NCI-H226 (cell line): ENCODE data around the gene LSM14A.
"Not testable (repeated sequence)": the region's sequence is repeated elsewhere in the genome, so short reads cannot be mapped to it uniquely, and the experiment has no call there.

Experiments used
- DNase-seq: peaks from one replicate; pipeline ENCODE4 v3.0.0-alpha.2; 2015

The LSM14A gene

DNA sequence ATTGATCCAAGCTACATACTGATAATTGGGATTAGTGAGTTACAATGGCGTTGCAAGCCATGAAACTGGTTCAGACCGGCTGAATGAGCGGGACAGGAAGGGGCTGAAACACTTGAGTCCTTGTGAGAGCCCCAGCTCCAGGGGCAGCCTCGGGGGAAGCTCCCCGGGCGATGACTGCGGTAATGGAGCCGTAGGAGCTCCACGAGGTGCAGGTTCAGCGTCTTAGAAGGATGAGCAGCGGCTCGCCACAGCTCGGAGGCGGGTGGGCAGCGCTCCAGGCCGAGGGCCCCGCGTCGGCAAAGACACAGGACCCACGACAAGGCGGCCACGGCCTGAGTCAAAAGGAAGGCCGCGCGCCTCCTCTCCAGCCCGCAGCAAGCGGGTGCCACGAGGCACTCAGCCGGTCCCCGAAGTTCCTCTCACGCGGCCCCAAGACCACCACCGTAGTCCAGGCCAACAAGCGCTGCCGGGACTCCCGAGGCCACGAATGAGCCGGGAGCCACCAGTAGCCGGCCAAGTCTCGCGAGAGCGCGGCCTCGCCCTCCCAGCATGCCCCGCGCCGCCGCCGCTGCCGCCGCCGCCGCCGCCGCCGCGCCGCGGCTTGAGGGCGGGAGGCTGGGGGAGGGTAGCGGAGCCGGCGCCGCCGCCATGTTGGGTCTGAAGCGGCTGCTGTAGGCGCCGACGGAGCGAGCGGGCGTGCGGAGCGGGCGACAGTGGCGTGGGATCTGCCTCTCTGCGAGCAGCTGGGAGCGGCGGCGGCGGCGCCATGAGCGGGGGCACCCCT is at the start of gene LSM14A:
Gene LSM14A (plus strand): TSS at position 628 of the 784 bp plus-strand sequence. CDS start 139 bp downstream, at position 767.
- peak; percentile 77 for DNase-seq

DNA sequence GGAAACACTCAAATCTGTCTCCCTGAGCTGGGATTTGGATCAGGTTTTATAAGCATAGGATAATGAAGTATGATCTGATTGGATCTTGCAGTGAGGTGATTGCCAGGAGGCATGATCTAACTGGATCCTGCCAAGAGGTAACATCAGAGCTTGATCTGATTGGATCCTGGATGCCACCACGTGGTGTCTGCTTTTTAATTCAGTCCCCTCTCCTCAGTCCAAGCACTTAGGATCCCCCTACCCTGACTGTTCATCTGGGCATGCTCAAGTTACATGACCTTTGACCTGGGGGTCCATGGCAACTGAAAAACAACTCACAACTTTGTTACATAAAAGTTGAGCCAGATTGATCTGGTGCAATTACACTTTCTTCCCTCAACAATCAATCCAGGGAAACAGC is 47.5 kb upstream of the LSM14A start:
- no peak for DNase-seq

- no peak for DNase-seq
Observed at GRCh38 chr19:34126966-34127365, 45.3 kb upstream of the LSM14A start.

- DNase-seq: no peak
Observed at GRCh38 chr19:34127684-34128189, 44.6 kb upstream of the LSM14A start.

- no peak for DNase-seq
Observed at GRCh38 chr19:34128558-34129250, 43.6 kb upstream of the LSM14A start.

DNA sequence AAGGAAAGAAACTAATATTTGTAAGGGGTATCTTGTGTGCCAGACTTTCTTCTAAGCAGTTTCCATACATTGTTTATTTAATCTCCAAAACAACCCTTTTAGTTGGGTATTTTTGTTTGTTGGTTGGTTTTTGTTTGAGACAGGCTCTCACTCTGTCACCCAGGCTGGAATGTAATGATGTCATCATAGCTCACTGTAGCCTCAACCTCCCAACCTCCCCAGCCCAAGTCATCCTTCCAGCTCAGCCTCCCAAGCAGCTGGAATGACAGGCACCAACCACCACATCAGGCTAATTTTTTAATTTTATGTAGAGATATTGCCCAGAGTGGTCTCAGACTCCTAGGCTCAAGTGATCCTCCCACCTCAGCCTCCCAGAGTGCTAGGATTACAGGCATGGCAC is 41.2 kb upstream of the LSM14A start:
- no peak for DNase-seq

GRCh38 chr19:34132145-34132544 is 40.2 kb upstream of the LSM14A start:
- not testable (repeated sequence) for DNase-seq

GRCh38 chr19:34132706-34133105 is 39.6 kb upstream of the LSM14A start:
- DNase-seq: not testable (repeated sequence)

DNA sequence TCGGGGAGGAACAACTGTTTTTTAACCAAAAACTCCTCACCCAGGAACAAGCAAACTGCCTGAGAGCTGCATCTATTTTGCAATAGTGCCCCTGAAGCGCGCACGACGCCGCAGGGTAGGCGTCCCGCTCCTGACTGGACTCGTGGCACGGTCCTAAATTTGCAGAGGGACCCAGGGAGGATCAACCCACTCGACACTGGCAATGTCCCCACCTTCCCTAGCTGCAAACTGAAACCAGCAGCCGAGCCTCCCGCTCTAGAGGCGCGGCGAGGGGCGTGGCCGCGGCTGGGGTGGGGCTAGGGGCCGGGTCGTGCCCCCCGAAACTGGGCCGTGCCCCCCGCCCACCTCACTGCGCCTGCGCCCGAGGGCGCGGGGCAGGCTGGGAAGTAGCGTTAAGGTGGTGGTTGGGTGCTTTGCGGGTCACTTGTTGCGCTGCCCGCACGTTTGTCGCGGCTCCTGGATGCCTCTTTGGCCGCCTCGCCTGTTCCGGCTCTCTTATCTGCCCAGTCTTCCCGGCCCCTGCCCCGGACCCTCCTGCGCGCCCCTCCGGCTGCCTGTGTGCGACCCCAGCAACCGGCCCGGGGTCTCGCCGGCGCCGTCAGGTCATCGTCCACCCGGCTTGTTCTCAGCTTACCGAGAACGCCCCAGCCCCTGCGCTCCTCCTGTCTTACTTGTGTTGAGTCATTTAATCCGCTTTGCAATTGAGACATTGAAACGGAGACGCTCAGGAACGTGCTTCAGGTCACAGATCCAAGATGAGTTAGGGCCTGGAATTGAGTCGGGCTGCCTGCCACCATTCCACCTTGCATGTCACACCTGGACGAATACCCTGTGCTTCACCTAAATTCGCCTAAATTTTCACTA is 37.9 kb upstream of the LSM14A start:
- DNase-seq: peak; percentile 70

DNA sequence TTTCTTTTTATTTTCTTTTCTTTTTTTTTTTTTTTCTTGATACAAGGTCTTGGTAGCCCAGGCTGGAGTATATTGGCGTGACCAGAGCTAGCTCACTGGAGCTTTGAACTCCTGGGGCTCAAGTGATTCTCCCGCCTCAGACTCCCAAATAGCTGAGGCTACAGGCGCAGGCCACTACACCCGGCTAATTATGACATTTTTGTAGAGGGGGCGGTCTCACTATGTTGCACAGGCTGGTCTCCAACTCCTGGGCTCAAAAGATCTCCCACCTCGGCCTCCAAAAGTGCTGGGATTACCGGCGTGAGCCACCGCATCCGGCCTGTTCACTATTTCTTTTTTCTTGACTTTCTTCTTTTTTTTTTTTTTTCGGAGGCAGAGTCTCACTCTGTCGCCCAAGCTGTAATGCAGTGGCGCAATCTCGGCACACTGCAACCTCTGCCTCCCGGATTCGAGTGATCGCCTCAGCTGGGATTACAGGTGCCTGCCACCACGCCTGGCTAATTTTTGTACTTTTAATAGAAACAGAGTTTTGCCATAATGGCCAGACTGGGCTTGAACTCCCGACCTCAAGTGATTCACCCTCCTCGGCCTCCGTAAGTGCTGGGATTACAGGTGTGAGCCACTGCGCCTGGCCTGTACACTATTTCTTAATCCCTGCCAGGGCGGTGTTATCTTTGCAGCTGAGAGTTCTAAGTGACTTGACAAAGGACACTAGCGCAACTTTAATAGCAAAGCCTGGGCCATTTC is 37.1 kb upstream of the LSM14A start:
- no peak for DNase-seq

- DNase-seq: no peak
Observed at GRCh38 chr19:34135821-34136611, 36.3 kb upstream of the LSM14A start.

- no peak for DNase-seq
Observed at GRCh38 chr19:34141025-34141424, 31.3 kb upstream of the LSM14A start.

DNA sequence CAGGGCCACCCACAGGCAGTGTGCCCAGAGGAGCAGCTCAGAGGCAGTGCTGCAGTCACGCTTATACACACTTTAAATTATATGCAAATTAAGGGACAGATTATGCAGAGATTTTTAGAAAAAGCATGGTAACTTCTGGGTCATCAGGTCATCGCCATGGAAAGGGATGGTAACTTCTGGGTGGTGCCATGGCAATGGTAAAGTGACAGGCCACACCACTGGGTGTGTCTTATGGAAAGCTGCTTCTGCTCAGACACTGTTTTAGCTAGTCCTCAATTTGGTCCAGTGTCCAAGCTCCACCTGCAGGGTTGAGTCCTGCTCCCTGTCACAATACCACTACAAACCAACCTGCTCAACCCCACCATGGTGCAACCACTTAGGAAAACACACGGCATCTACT is 29.9 kb upstream of the LSM14A start:
- no peak for DNase-seq

- peak; percentile 9 for DNase-seq
Observed at GRCh38 chr19:34145741-34146202, 26.5 kb upstream of the LSM14A start.

GRCh38 chr19:34148658-34149185 is 23.6 kb upstream of the LSM14A start:
- DNase-seq: no peak

- DNase-seq: no peak
Observed at GRCh38 chr19:34149873-34150272, 22.4 kb upstream of the LSM14A start.

DNA sequence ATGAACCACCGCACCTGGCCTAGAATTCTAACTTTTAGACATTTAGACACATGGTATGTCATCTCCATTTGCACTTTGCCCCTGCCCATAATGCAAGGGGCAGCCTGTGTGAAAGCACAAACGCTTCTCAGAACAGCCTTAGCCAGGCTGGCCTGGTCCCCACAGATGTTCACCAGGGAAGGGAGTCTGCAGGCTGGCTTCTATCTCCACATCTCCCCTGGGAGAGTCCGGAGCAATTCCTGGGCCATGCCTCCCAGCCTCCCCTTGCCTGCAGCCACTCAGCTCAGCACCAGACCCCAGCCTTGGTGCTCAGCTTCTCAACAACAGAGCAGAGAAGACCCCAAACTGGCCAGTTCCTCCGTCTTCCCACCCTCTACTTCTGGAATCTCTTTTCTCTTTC is 21.7 kb upstream of the LSM14A start:
- no peak for DNase-seq

GRCh38 chr19:34151439-34151838 is 20.9 kb upstream of the LSM14A start:
- DNase-seq: no peak

- no peak for DNase-seq
Observed at GRCh38 chr19:34154401-34154800, 17.9 kb upstream of the LSM14A start.

DNA sequence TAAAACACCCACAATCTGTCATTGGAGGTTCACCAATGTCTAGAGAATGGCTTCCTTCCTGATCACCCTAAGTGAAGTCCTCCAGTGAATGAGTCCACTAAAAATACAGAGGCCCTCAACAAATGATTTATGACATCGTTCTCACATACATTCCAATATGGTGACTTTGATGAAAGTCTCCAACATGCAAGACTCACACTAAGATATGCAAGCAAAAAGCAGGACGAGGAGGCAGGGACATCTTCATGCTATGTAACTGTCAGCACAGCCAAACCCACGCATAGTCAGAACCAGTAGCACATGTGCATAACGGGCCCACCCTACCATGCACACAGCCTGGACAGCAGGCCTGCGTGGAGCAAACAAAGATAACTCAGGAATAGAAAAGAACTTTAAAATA is 16.6 kb upstream of the LSM14A start:
- DNase-seq: peak; percentile 14

- not testable (repeated sequence) for DNase-seq
Observed at GRCh38 chr19:34158966-34159365, 13.3 kb upstream of the LSM14A start.
